ENCODE data around the gene APBB1.
A peak's percentile ranks its signal among the peaks of the same experiment; 100 is the strongest.

Gene APBB1

GRCh38 chr11:6390718-6391469 lies 28.0 kb downstream of the APBB1 start:
- DNase-seq: no peak

- DNase-seq: peak; percentile 95 to 97
Observed at GRCh38 chr11:6389905-6390717, 28.8 kb downstream of the APBB1 start, which contains the start of gene SMPD1. TSS of gene SMPD1 (plus strand) at chr11:6390474. CDS start at chr11:6390599, 125 bp downstream.

- DNase-seq: no peak
Observed at GRCh38 chr11:6388748-6389147, 30.1 kb downstream of the APBB1 start.

GRCh38 chr11:6387811-6388599 lies 30.9 kb downstream of the APBB1 start:
- DNase-seq: no peak

- DNase-seq: no peak
Observed at GRCh38 chr11:6385046-6385777, 33.7 kb downstream of the APBB1 start.

- DNase-seq: no peak
Observed at GRCh38 chr11:6378640-6378989, 40.3 kb downstream of the APBB1 start.

- no peak for DNase-seq
Observed at GRCh38 chr11:6377902-6378639, 40.8 kb downstream of the APBB1 start.

GRCh38 chr11:6371825-6372224 lies 47.1 kb downstream of the APBB1 start:
- no peak for DNase-seq

GRCh38 chr11:6365659-6366058 lies 53.2 kb downstream of the APBB1 start:
- DNase-seq: no peak

- peak; percentile 48 to 66 for DNase-seq
Observed at GRCh38 chr11:6362873-6363678, 55.8 kb downstream of the APBB1 start.

GRCh38 chr11:6362185-6362872 lies 56.6 kb downstream of the APBB1 start:
- no peak for DNase-seq

- no peak for DNase-seq
Observed at GRCh38 chr11:6360183-6360582, 58.7 kb downstream of the APBB1 start.

GRCh38 chr11:6357222-6357621 lies 61.7 kb downstream of the APBB1 start:
- peak; percentile 15 for DNase-seq

GRCh38 chr11:6356503-6357055 lies 62.3 kb downstream of the APBB1 start:
- DNase-seq: no peak

GRCh38 chr11:6354651-6355485 lies 64.0 kb downstream of the APBB1 start:
- no peak for DNase-seq

GRCh38 chr11:6353367-6353987 lies 65.4 kb downstream of the APBB1 start:
- DNase-seq: peak; percentile 48 to 56

- no peak for DNase-seq
Observed at GRCh38 chr11:6351782-6352382, 67.0 kb downstream of the APBB1 start.

GRCh38 chr11:6350486-6350885 lies 68.4 kb downstream of the APBB1 start:
- no peak for DNase-seq

All from activated CD4-positive, alpha-beta T cell treated with anti-CD3 and anti-CD28 coated beads for 4 hours (primary cell).